Fibroblast of skin of left biceps (primary cell): Measurements from ENCODE around the gene HTATSF1.

Source experiments
- DNase-seq, 2 experiments: peaks; one replicate each; pipeline ENCODE4 v3.0.0-alpha.2; 2013; ENCODE audit warnings: low read depth in 2 of 2

The HTATSF1 gene

GRCh38 chrX:136497556-136498052, at the start of gene HTATSF1:
Gene HTATSF1, plus strand, starts transcription at chrX:136497592. Its CDS starts 93 bp downstream, at chrX:136497685.
- DNase-seq = no peak

GRCh38 chrX:136447968-136448367, 49.4 kb upstream of the HTATSF1 start:
- DNase-seq = no peak

GRCh38 chrX:136450050-136450830, 47.2 kb upstream of the HTATSF1 start:
- DNase-seq = no peak

- no peak for DNase-seq
These were observed 44.8 kb upstream of the HTATSF1 start for GRCh38 chrX:136452614-136453013.

GRCh38 chrX:136453114-136453513, 44.3 kb upstream of the HTATSF1 start:
- DNase-seq = no peak

GRCh38 chrX:136453771-136454170, 43.6 kb upstream of the HTATSF1 start:
- no peak for DNase-seq

- no peak for DNase-seq
These were observed 41.3 kb upstream of the HTATSF1 start for GRCh38 chrX:136456133-136456532.

GRCh38 chrX:136457303-136457917, 40.0 kb upstream of the HTATSF1 start:
- no peak for DNase-seq

- DNase-seq = no peak
These were observed 32.8 kb upstream of the HTATSF1 start for GRCh38 chrX:136464589-136464988.

GRCh38 chrX:136467303-136467702, 30.1 kb upstream of the HTATSF1 start:
- DNase-seq = no peak

- DNase-seq = no peak
These were observed 28.8 kb upstream of the HTATSF1 start for GRCh38 chrX:136468391-136469103.

GRCh38 chrX:136473663-136474062, 23.7 kb upstream of the HTATSF1 start:
- DNase-seq = no peak

GRCh38 chrX:136475236-136475635, 22.2 kb upstream of the HTATSF1 start:
- DNase-seq = no peak

GRCh38 chrX:136476501-136476900, 20.9 kb upstream of the HTATSF1 start:
- no peak for DNase-seq

- no peak for DNase-seq
These were observed 20.4 kb upstream of the HTATSF1 start for GRCh38 chrX:136477026-136477425.

- DNase-seq = no peak
These were observed 17.0 kb upstream of the HTATSF1 start for GRCh38 chrX:136480383-136480782.

GRCh38 chrX:136487647-136488046, 9.7 kb upstream of the HTATSF1 start, which contains the start of gene BRS3:
Gene BRS3, plus strand, starts transcription at chrX:136487947. Its CDS starts 168 bp downstream, at chrX:136488115.
- DNase-seq = no peak

- no peak for DNase-seq
These were observed 8.7 kb upstream of the HTATSF1 start for GRCh38 chrX:136488706-136489105.

GRCh38 chrX:136491832-136492231, 5.6 kb upstream of the HTATSF1 start:
- DNase-seq = no peak

GRCh38 chrX:136493011-136493410, 4.4 kb upstream of the HTATSF1 start:
- no peak for DNase-seq

- no peak for DNase-seq
These were observed 2.3 kb upstream of the HTATSF1 start for GRCh38 chrX:136495043-136495442.

GRCh38 chrX:136496186-136496763, 1.1 kb upstream of the HTATSF1 start:
- DNase-seq = no peak
